Measurements from ENCODE around the gene CHGA.

GRCh38 chr14:92956961-92957360 lies 34.0 kb downstream of the CHGA start:
- TF ChIP-seq, protein P1, sequence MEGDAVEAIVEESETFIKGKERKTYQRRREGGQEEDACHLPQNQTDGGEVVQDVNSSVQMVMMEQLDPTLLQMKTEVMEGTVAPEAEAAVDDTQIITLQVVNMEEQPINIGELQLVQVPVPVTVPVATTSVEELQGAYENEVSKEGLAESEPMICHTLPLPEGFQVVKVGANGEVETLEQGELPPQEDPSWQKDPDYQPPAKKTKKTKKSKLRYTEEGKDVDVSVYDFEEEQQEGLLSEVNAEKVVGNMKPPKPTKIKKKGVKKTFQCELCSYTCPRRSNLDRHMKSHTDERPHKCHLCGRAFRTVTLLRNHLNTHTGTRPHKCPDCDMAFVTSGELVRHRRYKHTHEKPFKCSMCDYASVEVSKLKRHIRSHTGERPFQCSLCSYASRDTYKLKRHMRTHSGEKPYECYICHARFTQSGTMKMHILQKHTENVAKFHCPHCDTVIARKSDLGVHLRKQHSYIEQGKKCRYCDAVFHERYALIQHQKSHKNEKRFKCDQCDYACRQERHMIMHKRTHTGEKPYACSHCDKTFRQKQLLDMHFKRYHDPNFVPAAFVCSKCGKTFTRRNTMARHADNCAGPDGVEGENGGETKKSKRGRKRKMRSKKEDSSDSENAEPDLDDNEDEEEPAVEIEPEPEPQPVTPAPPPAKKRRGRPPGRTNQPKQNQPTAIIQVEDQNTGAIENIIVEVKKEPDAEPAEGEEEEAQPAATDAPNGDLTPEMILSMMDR (IDR thresholded peaks at IDR 0.05) = no peak
- TF ChIP-seq POLR2A (IDR thresholded peaks at IDR 0.05) = no peak
